Stomach (tissue), 9 donors: Measurements from ENCODE around the gene SPEG. TPM values are rescaled to one million over a fixed set of nuclear protein-coding genes. Genes with fewer than 3 reads are reported as not detected.

Experiments
- DNase-seq, 2 donors: peaks; one replicate each; pipeline versions ENCODE4 v3.0.0 to v3.0.0-alpha.2; 2013 to 2019
- H3K27ac ChIP-seq, 5 donors: fragments of 200-600 bp in 4 of 5; sonication (generic) in 4 of 5; one replicate each; pipeline ENCODE4 v1.5.1; 2013 to 2019; ENCODE audit warnings: mild to moderate bottlenecking in 1 of 5, moderate library complexity in 1 of 5
- H3K27me3 ChIP-seq, 3 donors: fragments of 200-600 bp; sonication (generic); one replicate each; pipeline ENCODE4 v1.5.1; 2017 to 2019; ENCODE audit warnings: mixed run types in 1 of 3
- H3K36me3 ChIP-seq, 4 donors: fragments of 200-600 bp; sonication (generic); 1 replicate in 3 of 4; 2 replicates in 1 of 4; pipeline ENCODE4 v1.5.1; 2016 to 2019
- H3K4me1 ChIP-seq, 4 donors: fragments of 200-600 bp; sonication (generic); one replicate each; pipeline ENCODE4 v1.5.1; 2016 to 2019
- H3K4me3 ChIP-seq, 4 donors: fragments of 200-600 bp; sonication (generic) in 3 of 4; one replicate each; pipeline ENCODE4 v1.5.1; 2016 to 2019; ENCODE audit warnings: mild to moderate bottlenecking in 1 of 4
- H3K9me3 ChIP-seq, 4 donors: fragments of 200-600 bp; sonication (generic); one replicate each; pipeline ENCODE4 v1.5.1; 2016 to 2019
- EP300 ChIP-seq: sonication (generic); formaldehyde crosslinking; IDR thresholded peaks from one replicate; pipeline ENCODE4 v1.6.1; 2017; ENCODE audit warnings: antibody characterized with exemption
- POLR2A ChIP-seq, 4 donors: fragments of 450-650 bp; IDR thresholded peaks; one replicate each; pipeline ENCODE4 v1.6.1; 2016; ENCODE audit warnings: antibody characterized with exemption in 4 of 4, control low read depth in 2 of 4, mild to moderate bottlenecking in 1 of 4, moderate library complexity in 1 of 4
- POLR2AphosphoS5 ChIP-seq, 3 donors: sonication (generic); formaldehyde crosslinking; IDR thresholded peaks; one replicate each; pipeline ENCODE4 v1.6.1; 2016; ENCODE audit warnings: antibody characterized with exemption in 3 of 3
- WGBS, 5 donors: extraction: QIAGEN DNeasy Blood & Tissue Kit in 3 of 5; methylation state at CpG; one replicate each; pipeline versions ENCODE4 v1.1.5 to v1.1.7; 2013 to 2018; 5-methylcytosine and 5-hydroxymethylcytosine counted together
- intact Hi-C: fragments of 100-400 bp; cut with DNase I; formaldehyde crosslinking; loops from one replicate; pipeline ENCODE4 v1.15.1; 2023; ENCODE audit warnings: low total_unique reads
- polyA plus RNA-seq, 3 donors: library from polyadenylated mRNA; stranded (reverse); fragments of 200-250 nt; gene quantifications; one replicate each; pipeline ENCODE4 v1.2.3, GENCODE V29; 2013
- total RNA-seq, 5 donors: library from RNA; depleted of rRNA; stranded (reverse); fragments of >200 nt; gene quantifications; one replicate each; pipeline versions ENCODE4 v1.1.0 to v1.2.3, GENCODE V29; 2014 to 2016
- TF ChIP-seq, protein P1 (sequence below), 7 experiments: fragments of 450-650 bp in 4 of 7; fragments of 200-600 bp in 3 of 7; sonication (generic) in 3 of 7; IDR thresholded peaks; one replicate each; pipeline ENCODE4 v1.5.1; 2016 to 2019; ENCODE audit warnings: antibody characterized with exemption in 7 of 7, control low read depth in 2 of 7, mild to moderate bottlenecking in 1 of 7
- donor health status: healthy with polysubstance abuse.
- donor health status: Bipolar disorder and iron deficiency.
- donor health status: healthy.

SPEG gene
- total and polyA plus RNA-seq, 8 donors = 7.4 to 106 (median 27.2) TPM

- Histone ChIP-seq H3K4me3 (peak overlapping the region in 1 of 4 donors; percentile 40), H3K4me1 (peaks cover 14 to 49% (median 37%) of the 10 kb centered on the region in 4 donors), H3K36me3 (peaks cover 15 to 22% (median 19%) of the 10 kb centered on the region in 4 donors), H3K9me3 (no peaks in the 10 kb centered on the region), H3K27me3 (peaks cover 0 to 80% (median 71%) of the 10 kb centered on the region in 3 donors), H3K27ac (no peak overlapping the region)
- WGBS, 5 donors = 19 to 29% (median 20%) methylated on average over 17 to 22 of the region's 22 CpGs
- intact Hi-C loops = no loop called here
- no peak for TF ChIP-seq EP300
- no peak for TF ChIP-seq POLR2A (IDR thresholded peaks at IDR 0.05)
- TF ChIP-seq, protein P1, sequence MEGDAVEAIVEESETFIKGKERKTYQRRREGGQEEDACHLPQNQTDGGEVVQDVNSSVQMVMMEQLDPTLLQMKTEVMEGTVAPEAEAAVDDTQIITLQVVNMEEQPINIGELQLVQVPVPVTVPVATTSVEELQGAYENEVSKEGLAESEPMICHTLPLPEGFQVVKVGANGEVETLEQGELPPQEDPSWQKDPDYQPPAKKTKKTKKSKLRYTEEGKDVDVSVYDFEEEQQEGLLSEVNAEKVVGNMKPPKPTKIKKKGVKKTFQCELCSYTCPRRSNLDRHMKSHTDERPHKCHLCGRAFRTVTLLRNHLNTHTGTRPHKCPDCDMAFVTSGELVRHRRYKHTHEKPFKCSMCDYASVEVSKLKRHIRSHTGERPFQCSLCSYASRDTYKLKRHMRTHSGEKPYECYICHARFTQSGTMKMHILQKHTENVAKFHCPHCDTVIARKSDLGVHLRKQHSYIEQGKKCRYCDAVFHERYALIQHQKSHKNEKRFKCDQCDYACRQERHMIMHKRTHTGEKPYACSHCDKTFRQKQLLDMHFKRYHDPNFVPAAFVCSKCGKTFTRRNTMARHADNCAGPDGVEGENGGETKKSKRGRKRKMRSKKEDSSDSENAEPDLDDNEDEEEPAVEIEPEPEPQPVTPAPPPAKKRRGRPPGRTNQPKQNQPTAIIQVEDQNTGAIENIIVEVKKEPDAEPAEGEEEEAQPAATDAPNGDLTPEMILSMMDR (IDR thresholded peaks at IDR 0.05) = no peak
- no peak for TF ChIP-seq POLR2AphosphoS5 (IDR thresholded peaks at IDR 0.05)
- no peak for DNase-seq
These were observed 76.0 kb downstream of the SPEG start for GRCh38 chr2:219510512-219511135.

DNA sequence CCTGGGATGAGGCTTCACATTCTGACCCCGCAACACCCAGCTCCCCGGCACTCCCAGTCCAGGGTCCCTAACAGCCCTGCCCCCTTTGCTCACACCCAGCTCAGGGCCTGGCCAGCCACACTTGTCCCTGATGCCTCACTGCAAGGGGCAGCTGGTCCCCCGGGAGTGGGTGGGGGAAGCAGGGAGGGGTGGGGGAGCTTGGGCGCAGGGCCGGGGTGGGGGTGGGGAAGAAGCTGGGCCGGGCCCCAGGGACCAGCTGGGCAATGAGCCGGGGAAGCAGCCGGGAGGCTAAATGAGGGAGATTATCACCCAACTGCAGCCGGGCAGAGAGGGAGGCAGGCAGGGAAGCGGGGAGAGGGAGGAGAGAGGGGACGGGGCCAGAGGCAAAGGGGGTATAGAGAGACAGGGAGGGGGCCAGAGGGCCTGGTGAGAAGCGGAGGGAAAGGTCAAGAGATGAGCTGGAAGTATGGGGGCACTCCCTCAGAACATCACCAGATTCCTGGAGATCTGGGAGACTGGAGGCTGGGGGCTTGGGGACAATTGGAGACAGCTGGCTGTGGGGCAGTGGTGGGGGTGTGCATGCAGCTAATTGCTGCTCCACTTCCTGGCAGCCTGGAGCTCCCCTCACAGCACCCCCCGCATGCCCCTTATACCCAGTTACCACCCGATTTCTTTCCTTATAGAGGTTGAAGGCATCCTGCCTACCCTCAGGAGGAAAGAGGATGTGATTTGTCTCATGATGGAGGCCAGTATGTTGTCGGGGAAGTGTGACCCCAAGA lies 77.1 kb downstream of the SPEG start:
- peak in 1 of 2 donors; percentile 47 for DNase-seq

GRCh38 chr2:219512524-219513216 lies 78.0 kb downstream of the SPEG start:
- peaks cover 0 to 100% (median 85%) of the 10 kb centered on the region in 3 donors for H3K27me3 ChIP-seq
- H3K27ac ChIP-seq = no peak overlapping the region
- H3K9me3 ChIP-seq = no peaks in the 10 kb centered on the region
- WGBS, 5 donors = 13 to 21% (median 13%) methylated on average over 11 to 16 of the region's 16 CpGs
- TF ChIP-seq POLR2A (IDR thresholded peaks at IDR 0.05) = no peak
- TF ChIP-seq, protein P1 (IDR thresholded peaks at IDR 0.05) = no peak
- H3K4me1 ChIP-seq = peaks cover 14 to 49% (median 37%) of the 10 kb centered on the region in 4 donors
- peak in 1 of 2 donors; percentile 54 for DNase-seq
- intact Hi-C loops = no loop called here
- no peak overlapping the region for H3K4me3 ChIP-seq
- peaks cover 0 to 2% (median 0%) of the 10 kb centered on the region in 4 donors for H3K36me3 ChIP-seq

More for the DNA sequence above, 77.1 kb downstream of the SPEG start:
- intact Hi-C loops = no loop called here
- TF ChIP-seq POLR2A (IDR thresholded peaks at IDR 0.05) (no peak), POLR2AphosphoS5 (IDR thresholded peaks at IDR 0.05) (no peak), EP300 (no peak)
- TF ChIP-seq, protein P1 (IDR thresholded peaks at IDR 0.05) = no peak
- peaks cover 0 to 91% (median 81%) of the 10 kb centered on the region in 3 donors for H3K27me3 ChIP-seq
- H3K4me1 ChIP-seq = peaks cover 14 to 49% (median 37%) of the 10 kb centered on the region in 4 donors
- no peak overlapping the region for H3K4me3 ChIP-seq
- no peaks in the 10 kb centered on the region for H3K9me3 ChIP-seq
- no peak overlapping the region for H3K27ac ChIP-seq
- H3K36me3 ChIP-seq = peaks cover 4 to 11% (median 8%) of the 10 kb centered on the region in 4 donors
- WGBS, 5 donors = 24 to 36% (median 30%) methylated on average over 13 to 15 of the region's 15 CpGs

DNA sequence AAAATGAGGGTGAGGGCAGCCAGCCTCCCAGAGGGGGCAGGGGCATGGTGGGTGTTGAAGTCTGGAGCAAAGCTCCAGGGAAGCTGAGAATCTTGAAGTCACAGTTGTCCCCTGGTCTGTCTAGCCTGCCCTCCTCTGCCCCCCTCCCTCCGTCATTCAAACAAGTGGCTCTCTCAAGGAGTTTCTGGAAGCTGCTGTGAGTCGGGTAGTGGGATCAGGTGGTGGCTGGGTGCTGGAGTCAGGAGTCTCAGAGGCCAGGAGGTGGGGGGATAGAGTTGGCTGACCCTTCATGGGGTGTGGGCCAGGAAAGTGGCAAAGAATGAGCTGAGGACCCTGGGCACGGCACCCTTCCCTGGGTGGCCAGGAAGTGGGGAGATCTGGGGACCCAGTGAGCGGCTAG lies 79.1 kb downstream of the SPEG start:
- intact Hi-C loops = no loop called here
- no peak for DNase-seq
- H3K36me3 ChIP-seq = no peaks in the 10 kb centered on the region
- WGBS, 5 donors = 11 to 18% (median 13%) methylated on average over 4 of the region's 4 CpGs
- no peak overlapping the region for H3K27ac ChIP-seq
- H3K4me1 ChIP-seq = peaks cover 14 to 38% (median 31%) of the 10 kb centered on the region in 4 donors
- TF ChIP-seq POLR2A (IDR thresholded peaks at IDR 0.05) (no peak), EP300 (no peak), POLR2AphosphoS5 (IDR thresholded peaks at IDR 0.05) (no peak)
- TF ChIP-seq, protein P1 (IDR thresholded peaks at IDR 0.05) = no peak
- H3K9me3 ChIP-seq = no peaks in the 10 kb centered on the region
- H3K27me3 ChIP-seq = peaks cover 0 to 98% (median 81%) of the 10 kb centered on the region in 3 donors
- no peak overlapping the region for H3K4me3 ChIP-seq
